Esophagus muscularis mucosa (tissue), 4 donors: ENCODE results near the gene ADAMTSL1.

Experiments
- EP300 ChIP-seq: sonication (generic); formaldehyde crosslinking; IDR thresholded peaks from one replicate; pipeline ENCODE4 v1.6.1; 2017; ENCODE audit warnings: antibody characterized with exemption
- POLR2AphosphoS5 ChIP-seq, 2 donors: sonication (generic); formaldehyde crosslinking; IDR thresholded peaks; one replicate each; pipeline ENCODE4 v1.6.1; 2017; ENCODE audit warnings: antibody characterized with exemption in 2 of 2
- TF ChIP-seq, protein P1 (sequence below), 3 experiments: fragments of 200-600 bp in 2 of 3; fragments of 450-650 bp in 1 of 3; sonication (generic) in 2 of 3; IDR thresholded peaks; one replicate each; pipeline ENCODE4 v1.5.1; 2017 to 2019; ENCODE audit warnings: antibody characterized with exemption in 3 of 3, mild to moderate bottlenecking in 2 of 3, moderate library complexity in 1 of 3

DNA sequence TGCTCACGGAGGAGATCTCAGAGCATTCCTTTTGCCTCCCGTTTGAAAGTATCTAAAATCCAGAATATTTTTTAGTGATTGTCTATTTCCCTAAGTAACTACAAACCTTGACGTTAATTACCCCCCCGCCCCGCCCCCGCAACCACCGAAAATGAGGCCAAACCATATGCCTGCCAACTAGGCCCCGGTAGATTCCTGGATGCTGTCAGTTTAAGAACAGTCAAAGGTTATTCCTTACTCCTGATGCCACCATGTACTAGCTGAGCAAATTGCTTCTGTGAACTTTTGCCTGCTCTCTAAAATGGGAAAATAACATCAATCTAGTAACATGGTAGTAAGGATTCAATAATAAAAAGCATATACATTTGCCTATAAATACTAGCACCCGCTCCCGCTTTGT is 314.3 kb downstream of the ADAMTSL1 start:
- TF ChIP-seq, protein P1, sequence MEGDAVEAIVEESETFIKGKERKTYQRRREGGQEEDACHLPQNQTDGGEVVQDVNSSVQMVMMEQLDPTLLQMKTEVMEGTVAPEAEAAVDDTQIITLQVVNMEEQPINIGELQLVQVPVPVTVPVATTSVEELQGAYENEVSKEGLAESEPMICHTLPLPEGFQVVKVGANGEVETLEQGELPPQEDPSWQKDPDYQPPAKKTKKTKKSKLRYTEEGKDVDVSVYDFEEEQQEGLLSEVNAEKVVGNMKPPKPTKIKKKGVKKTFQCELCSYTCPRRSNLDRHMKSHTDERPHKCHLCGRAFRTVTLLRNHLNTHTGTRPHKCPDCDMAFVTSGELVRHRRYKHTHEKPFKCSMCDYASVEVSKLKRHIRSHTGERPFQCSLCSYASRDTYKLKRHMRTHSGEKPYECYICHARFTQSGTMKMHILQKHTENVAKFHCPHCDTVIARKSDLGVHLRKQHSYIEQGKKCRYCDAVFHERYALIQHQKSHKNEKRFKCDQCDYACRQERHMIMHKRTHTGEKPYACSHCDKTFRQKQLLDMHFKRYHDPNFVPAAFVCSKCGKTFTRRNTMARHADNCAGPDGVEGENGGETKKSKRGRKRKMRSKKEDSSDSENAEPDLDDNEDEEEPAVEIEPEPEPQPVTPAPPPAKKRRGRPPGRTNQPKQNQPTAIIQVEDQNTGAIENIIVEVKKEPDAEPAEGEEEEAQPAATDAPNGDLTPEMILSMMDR (IDR thresholded peaks at IDR 0.05) = no peak
- no peak for TF ChIP-seq EP300
- no peak for TF ChIP-seq POLR2AphosphoS5 (IDR thresholded peaks at IDR 0.05)
